Endothelial cell of umbilical vein (primary cell): ENCODE data around the gene CD82.

Experiments
- CTCF ChIP-seq, 2 donors: IDR thresholded peaks; 1 replicate in 1 of 2; 2 replicates in 1 of 2; pipeline ENCODE4 v1.5.1; 2011; ENCODE audit warnings: low read length in 2 of 2, mild to moderate bottlenecking in 2 of 2, moderate library complexity in 2 of 2, control low read depth in 1 of 2, inconsistent platforms in 1 of 2, low read depth in 1 of 2; ENCODE audit not compliant: insufficient read depth in 1 of 2; ENCODE audit errors: extremely low read depth in 1 of 2
- EZH2 ChIP-seq: IDR thresholded peaks from 2 replicates; pipeline ENCODE4 v1.6.1; 2012; ENCODE audit warnings: borderline replicate concordance, low read depth, mild to moderate bottlenecking, moderate library complexity, low read length, inconsistent platforms; ENCODE audit not compliant: severe bottlenecking
- MAX ChIP-seq: IDR thresholded peaks from 2 replicates; pipeline ENCODE4 v1.6.1; 2011; ENCODE audit not compliant: insufficient read depth, insufficient read length
- MYC ChIP-seq: IDR thresholded peaks from one replicate; pipeline ENCODE4 v1.6.1; 2011; ENCODE audit warnings: mild to moderate bottlenecking, low read depth, low read length
- POLR2AphosphoS5 ChIP-seq: IDR thresholded peaks from 2 replicates; pipeline ENCODE4 v1.6.1; 2012; ENCODE audit warnings: low read depth, mild to moderate bottlenecking, control low read depth, low read length, moderate library complexity; ENCODE audit not compliant: insufficient read depth

- TF ChIP-seq CTCF (IDR thresholded peaks at IDR 0.05; ENCODE audit: extremely low read depth in 1 of 2, insufficient read depth in 1 of 2, low read depth in 1 of 2, low read length in 2 of 2) (no peak), MAX (no peak), EZH2 (no peak), MYC (no peak), POLR2AphosphoS5 (no peak)
Measured at GRCh38 chr11:44614281-44614775, 48.9 kb downstream of the CD82 start.
